Measurements from ENCODE around the gene LRTM2.

GRCh38 chr12:1811948-1812291, 8.4 kb upstream of the LRTM2 start:
- TF ChIP-seq POLR2AphosphoS5 (IDR thresholded peaks at IDR 0.05; ENCODE audit: low read depth, low read length): no peak
- TF ChIP-seq CTCF (IDR thresholded peaks at IDR 0.05): no peak
